BJ (cell line): ENCODE data around the gene HTR1D. TPM values are rescaled to one million over a fixed set of nuclear protein-coding genes. Genes with fewer than 3 reads are reported as not detected.
A peak's percentile ranks its signal among the peaks of the same experiment; 100 is the strongest.

Experiments
- CTCF ChIA-PET: fragments of 350-600 bp; formaldehyde crosslinking; extraction: SDS; loops from one replicate; lab custom pipeline; 2021; ENCODE audit warnings: antibody characterized with exemption, inconsistent platforms; lab: Yijun Ruan, JAX
- POLR2A ChIA-PET: fragments of 300-600 bp; sonication (Branson Sonifier 250); formaldehyde crosslinking; extraction: SDS; loops from one replicate; lab custom pipeline; 2021; ENCODE audit warnings: antibody characterized with exemption; lab: Charles Lee
- DNase-seq: peaks from one replicate; pipeline ENCODE4 v3.0.0-alpha.2; 2011; ENCODE audit warnings: low read depth
- H3K27me3 ChIP-seq: 2 replicates; pipeline ENCODE4 v1.6.0; 2011; ENCODE audit warnings: low read length; ENCODE audit not compliant: control insufficient read depth, insufficient read depth
- H3K36me3 ChIP-seq: 2 replicates; pipeline ENCODE4 v1.5.1; 2011; ENCODE audit warnings: low read length; ENCODE audit not compliant: control insufficient read depth, insufficient read depth
- H3K4me3 ChIP-seq: 2 replicates; pipeline ENCODE4 v1.5.1; 2011; ENCODE audit warnings: low read depth, mild to moderate bottlenecking, control low read depth, low read length
- CTCF ChIP-seq: IDR thresholded peaks from 2 replicates; pipeline ENCODE4 v1.5.1; 2011; ENCODE audit warnings: low read depth, mild to moderate bottlenecking, control low read depth, inconsistent platforms, low read length, moderate library complexity; ENCODE audit not compliant: insufficient read depth
- polyA plus RNA-seq: library from polyadenylated mRNA; depleted of rRNA; stranded (reverse); fragments of >200 nt; gene quantifications from 2 replicates; pipeline ENCODE4 v1.2.3, GENCODE V29; 2011

HTR1D gene
- polyA plus RNA-seq, 1 experiment = 0.07 TPM

GRCh38 chr1:23222742-23223141, 5.4 kb upstream of the HTR1D start:
- H3K4me3 ChIP-seq = no peak overlapping the region
- H3K36me3 ChIP-seq = no peaks in the 10 kb centered on the region
- TF ChIP-seq CTCF = no peak
- peaks cover 15% of the 10 kb centered on the region for H3K27me3 ChIP-seq
- POLR2A ChIA-PET = no interaction called here
- DNase-seq = no peak
- CTCF ChIA-PET = interaction anchor here (0.8 kb wide), 1 partner anchor 10 kb away, joined by 3 read pairs; no protein-coding TSS in a partner anchor

GRCh38 chr1:23222331-23222730, 5.0 kb upstream of the HTR1D start:
- Histone ChIP-seq H3K27me3 (peaks cover 18% of the 10 kb centered on the region), H3K36me3 (no peaks in the 10 kb centered on the region), H3K4me3 (no peak overlapping the region)
- no peak for TF ChIP-seq CTCF
- ChIA-PET POLR2A (no interaction called here), CTCF (interaction anchor here (0.8 to 2.3 kb wide), 2 partner anchors 9 to 12 kb away, joined by 3 to 16 read pairs; no protein-coding TSS in a partner anchor)
- DNase-seq = no peak

- ChIA-PET POLR2A (interaction anchor here (0.6 kb wide), 1 partner anchor 19 kb away, joined by 3 read pairs; no protein-coding TSS in a partner anchor), CTCF (interaction anchor here (0.8 to 2.3 kb wide), 2 partner anchors 11 to 22 kb away, joined by 3 to 16 read pairs; no protein-coding TSS in a partner anchor)
- TF ChIP-seq CTCF = no peak
- Histone ChIP-seq H3K27me3 (peaks cover 20% of the 10 kb centered on the region), H3K4me3 (no peak overlapping the region), H3K36me3 (no peaks in the 10 kb centered on the region)
- no peak for DNase-seq
Observed at GRCh38 chr1:23221107-23221506, 3.8 kb upstream of the HTR1D start.

- POLR2A ChIA-PET = no interaction called here
- CTCF ChIA-PET = interaction anchor here (0.7 to 1.9 kb wide), 9 partner anchors 10 to 258 kb away, joined by 3 to 7 read pairs (median 3); no protein-coding TSS in a partner anchor
- TF ChIP-seq CTCF = peak; percentile 48
Observed at GRCh38 chr1:23216771-23217420, 406 bp downstream of the HTR1D start.

GRCh38 chr1:23215751-23216449, 1.4 kb downstream of the HTR1D start:
- CTCF ChIA-PET = interaction anchor here (0.7 to 1.5 kb wide), 6 partner anchors 9 to 86 kb away, joined by 3 read pairs; no protein-coding TSS in a partner anchor
- POLR2A ChIA-PET = no interaction called here
- no peak for DNase-seq
- Histone ChIP-seq H3K27me3 (peaks cover 32% of the 10 kb centered on the region), H3K36me3 (no peaks in the 10 kb centered on the region), H3K4me3 (no peak overlapping the region)
- TF ChIP-seq CTCF = no peak

More at GRCh38 chr1:23216771-23217420, 406 bp downstream of the HTR1D start:
- peak overlapping the region; percentile 14 for H3K4me3 ChIP-seq
- DNase-seq = no peak
- peaks cover 28% of the 10 kb centered on the region for H3K27me3 ChIP-seq
- no peaks in the 10 kb centered on the region for H3K36me3 ChIP-seq
